GM18520 (cell line): ENCODE measurements around the gene CEP112.
"Not testable (repeated sequence)": the region's sequence is repeated elsewhere in the genome, so short reads cannot be mapped to it uniquely, and the experiment has no call there.

Experiments used
- ATAC-seq: cut with Tn5 transposase; IDR thresholded peaks from one replicate; pipeline ENCODE4 v1.9.1; 2021; ENCODE audit not compliant: unreplicated experiment

CEP112 gene

DNA sequence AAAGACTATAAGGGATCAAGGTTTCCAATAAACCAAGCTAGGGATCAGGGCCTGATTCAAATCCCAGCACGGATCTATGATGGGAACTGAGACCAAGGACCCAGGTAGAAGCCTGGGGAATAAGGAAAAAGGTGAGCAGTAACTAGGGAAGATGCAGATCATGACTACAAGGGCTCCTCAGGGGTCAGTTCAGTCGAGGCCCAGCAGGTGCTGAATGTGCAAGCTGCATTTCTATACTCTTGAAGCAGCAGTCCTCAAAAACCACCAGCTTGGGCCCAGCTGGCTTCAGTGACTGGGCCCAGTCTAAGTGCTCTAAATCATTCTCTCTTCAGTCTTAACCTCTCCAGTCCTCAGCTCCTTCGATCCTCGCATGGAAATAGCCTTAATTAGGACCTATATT lies 401.7 kb downstream of the CEP112 start:
- ATAC-seq: no peak

- no peak for ATAC-seq
These were observed 404.4 kb downstream of the CEP112 start for GRCh38 chr17:65787503-65787902.

DNA sequence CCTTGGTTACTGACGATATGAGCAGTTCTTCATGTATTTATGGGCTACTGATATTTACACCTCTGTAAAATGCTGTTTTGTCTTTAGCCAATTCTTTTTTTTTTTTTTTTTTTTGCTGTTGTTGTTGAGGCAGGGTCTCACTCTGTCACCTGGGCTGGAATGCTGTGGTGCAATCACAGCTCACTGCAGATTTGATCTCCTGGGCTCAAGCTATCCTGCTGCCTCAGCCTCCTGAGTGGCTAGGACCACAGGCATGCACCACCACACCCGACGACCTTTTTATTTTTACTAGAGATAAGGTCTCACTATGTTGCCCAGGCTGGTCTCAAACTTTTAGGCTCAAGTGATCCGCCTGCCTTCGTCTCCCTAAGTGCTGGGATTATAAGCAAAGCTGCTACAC lies 405.5 kb downstream of the CEP112 start:
- no peak for ATAC-seq

DNA sequence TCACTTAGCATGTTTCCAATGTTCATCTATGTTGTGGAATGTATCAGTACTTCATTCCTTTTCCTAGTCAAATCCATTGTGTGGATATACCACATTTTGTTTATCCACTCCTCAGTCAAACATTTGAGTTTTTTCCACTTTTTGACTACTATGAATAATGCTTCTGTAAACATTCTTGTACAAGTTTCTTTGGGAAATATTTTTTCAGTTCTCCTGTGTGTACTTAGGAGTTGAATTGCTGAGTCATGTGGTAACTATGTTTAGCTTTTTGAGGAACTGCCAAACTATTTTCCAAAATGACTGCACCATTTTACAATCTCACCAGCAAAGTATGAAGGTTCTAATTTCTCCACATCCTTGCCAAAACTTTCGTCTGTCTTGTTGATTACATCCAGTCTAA lies 406.8 kb downstream of the CEP112 start:
- ATAC-seq: no peak

DNA sequence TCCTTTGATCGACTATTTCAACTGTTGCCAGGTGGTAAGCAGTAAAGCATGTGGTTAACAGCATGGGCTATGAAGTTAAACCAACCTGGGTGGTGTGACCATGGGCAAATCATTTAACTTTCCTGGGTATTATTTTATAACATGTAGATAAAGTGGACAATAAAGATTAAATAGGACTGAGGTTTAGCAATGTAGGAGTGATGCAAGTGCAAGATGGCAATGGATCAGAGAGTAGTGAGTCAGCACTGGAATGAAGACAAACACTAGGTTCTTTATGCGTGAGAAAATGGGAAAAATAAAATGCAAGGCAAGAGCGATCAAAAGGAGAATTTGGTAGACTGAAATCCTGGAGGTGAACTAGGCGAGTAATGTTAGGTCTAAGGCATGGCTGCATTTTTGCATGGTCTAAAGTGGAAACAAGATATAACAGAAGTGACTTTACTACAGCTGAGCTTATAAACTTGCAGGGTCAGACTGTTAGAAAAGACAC lies 408.0 kb downstream of the CEP112 start:
- no peak for ATAC-seq

DNA sequence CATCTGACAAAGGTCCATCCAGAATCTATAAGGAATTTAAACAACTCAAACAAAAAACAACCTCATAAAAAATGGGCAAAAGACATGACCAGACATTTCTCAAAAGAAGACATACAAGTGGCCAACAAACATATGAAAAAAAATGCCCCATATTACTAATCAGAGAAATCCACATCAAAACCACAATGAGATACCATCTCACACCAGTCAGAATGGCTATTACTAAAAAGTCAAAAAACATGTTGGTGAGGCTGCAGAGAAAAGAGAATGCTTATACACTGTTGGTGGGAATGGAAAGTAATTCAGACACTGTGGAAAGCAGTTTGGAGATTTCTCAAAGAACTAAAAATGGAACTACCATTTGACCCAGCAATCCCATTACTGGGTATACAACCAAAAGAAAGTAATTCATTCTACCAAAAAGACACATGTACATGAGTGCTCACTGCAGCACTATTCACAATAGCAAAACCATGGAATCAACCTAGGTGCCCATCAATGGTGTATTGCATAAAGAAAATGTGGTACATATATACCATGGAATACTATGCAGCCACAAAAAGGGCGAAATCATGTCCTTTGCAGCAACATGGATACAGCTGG lies 409.7 kb downstream of the CEP112 start:
- not testable (repeated sequence) for ATAC-seq

GRCh38 chr17:65780111-65780510 lies 411.8 kb downstream of the CEP112 start:
- no peak for ATAC-seq

DNA sequence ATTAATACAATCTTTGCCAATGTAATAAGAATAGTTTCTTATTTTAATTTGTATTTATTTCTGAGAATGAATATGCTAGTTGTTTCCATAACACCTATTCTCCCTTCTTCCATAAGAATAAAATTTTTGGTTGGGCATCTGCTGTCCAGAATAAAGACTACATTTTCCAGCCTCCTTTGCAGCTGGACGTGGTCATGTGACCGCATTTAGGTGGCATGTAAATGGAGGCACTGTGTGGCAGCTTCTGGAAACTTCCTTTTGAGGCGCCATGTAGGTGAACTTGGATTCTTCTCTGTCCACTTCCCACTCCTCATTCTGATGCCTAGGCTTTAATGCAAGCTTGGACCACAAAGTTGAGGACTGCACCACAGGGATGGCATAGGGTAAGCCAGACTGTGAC lies 415.0 kb downstream of the CEP112 start:
- ATAC-seq: no peak

DNA sequence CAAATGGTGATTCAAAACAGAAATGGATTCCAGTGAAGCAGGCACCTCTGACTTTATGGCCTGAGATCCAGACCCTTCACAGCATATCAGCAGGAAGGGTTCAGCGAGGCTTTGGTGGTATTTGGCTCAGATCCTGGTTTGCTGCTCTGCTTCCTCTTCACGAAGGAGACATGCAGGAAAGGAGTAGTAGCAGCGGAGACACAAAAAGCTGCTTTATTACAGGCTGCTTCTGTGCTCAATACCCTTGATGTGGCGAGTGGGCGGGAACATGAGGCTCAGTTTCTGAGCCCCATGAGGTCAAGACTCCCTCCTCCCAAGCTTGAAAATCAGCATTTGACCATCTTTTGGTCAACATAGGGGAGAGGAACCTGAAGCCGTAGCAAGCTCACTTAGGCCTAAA lies 417.1 kb downstream of the CEP112 start:
- no peak for ATAC-seq

DNA sequence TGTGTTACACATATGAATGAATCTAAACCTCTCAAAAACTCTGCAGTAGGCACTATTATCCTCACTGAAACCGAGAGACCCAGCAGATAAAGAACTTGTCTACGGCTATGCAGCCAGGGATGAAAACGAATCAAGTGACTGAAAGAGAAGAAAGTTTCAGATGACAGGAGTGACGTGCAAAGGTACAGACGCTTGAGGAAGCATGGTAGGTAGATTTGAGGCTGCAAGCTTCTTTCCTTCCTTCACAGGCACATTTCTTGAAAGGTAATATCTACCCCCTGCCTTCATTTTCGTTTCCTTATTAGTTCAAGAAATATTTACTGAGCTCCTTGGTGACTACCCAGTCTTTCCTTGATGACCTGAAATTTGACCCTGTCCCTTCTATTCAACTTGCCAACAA lies 418.9 kb downstream of the CEP112 start:
- ATAC-seq: no peak

DNA sequence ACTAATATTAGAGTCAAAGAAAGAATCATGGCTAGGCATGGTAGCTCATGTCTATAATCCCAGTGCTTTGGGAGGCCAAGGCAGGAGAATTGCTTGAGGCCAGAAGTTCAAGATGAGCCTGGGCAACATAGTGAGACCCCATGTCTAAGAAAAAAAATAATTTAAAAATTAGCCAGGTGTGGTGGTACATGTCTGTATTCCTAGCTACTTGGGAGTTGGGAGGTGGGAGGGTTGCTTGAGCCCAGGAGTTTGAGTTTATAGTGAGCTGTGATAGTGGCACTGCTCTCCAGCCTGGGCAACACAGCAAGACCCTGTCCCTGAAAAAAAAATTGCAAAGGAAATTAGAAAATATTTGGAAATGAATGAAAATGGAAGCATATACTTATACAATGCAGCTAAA lies 420.2 kb downstream of the CEP112 start:
- ATAC-seq: no peak

DNA sequence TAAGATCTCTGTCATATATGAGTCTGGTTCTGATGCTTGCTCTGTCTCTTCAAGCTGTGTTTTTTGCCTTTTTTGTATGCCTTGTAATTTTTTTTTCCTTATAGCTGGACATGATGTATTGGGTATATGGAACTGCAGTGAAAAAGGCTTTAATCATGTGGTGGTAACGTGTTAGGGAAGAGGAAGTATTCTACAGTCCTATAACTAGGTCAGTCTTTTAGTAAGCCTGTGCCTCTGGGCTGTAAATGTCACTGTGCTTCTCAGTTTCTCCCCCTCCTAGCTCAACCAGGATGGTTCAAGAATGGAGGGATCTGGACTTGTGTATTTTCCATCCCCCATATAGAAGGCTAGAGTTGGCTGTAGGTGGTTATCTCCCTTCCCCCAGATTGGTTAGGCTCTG lies 428.1 kb downstream of the CEP112 start:
- no peak for ATAC-seq

DNA sequence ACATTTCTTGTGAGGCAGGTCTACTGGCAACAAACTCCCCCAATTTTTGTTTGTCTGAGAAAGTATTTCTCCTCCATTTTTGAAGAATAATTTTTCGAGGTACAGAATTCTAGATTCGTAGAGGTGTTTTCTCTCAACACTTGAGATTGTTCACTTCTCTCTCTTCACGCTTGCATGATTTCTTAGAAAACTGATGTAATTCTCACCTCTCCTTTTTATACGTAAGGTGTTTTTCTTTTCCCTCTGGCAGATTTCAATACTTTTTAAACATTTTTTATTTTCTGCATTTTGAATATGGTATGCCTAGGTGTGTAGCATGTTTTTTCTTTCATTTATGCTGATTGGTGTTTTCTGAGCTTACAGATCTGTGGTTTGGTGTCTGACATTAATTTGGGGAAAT lies 429.0 kb downstream of the CEP112 start:
- ATAC-seq: no peak

GRCh38 chr17:65759532-65759931 lies 432.4 kb downstream of the CEP112 start:
- no peak for ATAC-seq

DNA sequence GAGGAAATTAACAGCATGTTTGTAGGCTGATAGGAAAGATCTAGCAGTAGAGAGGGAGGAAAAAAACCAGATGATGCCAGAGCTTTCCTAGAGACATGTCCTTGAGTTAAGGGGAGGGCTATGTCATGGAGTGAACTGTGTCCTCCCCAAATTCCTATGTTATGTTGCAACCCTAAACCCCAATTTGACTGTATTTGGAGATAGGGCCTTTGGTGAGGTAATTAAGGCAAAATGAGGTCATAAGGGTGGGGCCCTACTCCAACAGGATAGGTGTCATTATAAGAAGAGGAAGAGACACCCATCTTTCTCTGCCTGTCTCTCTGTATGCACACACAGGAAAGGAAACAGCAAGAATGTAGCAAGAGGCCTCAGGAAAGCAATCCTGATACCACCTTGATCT lies 435.2 kb downstream of the CEP112 start:
- no peak for ATAC-seq

DNA sequence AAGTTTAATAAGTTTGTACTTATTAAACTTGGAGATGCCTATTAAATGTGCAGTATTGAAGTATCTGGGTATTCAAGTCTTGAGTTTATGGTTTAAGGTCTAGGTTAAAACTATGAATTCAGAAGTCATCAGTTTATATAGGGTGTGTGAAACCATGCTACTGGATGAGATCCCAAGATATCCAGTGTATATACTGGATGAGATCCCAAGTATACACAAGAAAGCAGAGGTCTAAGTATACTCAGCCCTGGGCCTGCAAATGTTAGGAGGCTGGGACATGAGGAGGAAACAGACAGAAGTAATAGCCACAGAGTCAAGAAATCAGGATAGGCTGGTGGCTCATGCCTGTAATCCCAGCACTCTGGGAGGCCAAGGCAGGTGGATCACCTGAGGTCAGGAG lies 436.1 kb downstream of the CEP112 start:
- no peak for ATAC-seq

GRCh38 chr17:65754630-65755029 lies 437.3 kb downstream of the CEP112 start:
- ATAC-seq: no peak

DNA sequence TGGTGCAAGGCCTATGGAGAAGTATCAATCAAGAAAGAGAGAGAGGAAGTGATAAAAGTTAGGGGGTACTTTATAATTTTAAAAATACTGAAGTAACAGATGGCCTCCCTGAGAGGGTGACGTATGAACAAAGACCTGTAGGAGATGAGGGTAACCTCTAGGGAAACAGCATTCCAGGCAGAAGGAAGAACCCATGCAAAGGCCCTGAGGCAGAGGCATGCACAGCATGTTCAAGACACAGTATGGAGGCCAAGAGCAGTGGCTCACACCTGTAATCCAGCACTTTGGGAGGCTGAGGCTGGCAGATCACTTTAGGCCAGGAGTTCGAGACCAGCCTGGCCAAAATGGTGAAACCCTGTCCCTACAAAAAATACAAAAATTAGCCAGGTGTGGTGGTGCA lies 437.9 kb downstream of the CEP112 start:
- ATAC-seq: no peak

DNA sequence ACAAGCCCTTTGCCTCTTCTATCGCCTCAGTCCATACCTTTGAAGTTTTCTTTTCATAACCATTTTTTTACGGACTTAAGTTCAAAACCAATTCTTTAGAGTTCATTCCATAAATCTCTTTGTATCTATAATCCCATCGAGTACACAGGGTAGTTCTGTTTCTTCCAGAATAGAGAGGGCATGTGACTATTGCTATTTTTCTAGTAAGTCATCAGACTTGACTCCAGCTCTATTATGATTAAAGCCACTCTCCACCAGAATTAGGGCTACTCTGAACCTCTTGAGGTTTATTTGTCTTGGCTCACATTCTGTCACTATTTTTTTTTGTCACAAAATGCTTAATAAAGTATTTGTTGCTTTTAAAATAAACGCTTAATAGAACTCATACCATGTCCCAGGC lies 438.6 kb downstream of the CEP112 start:
- ATAC-seq: no peak

DNA sequence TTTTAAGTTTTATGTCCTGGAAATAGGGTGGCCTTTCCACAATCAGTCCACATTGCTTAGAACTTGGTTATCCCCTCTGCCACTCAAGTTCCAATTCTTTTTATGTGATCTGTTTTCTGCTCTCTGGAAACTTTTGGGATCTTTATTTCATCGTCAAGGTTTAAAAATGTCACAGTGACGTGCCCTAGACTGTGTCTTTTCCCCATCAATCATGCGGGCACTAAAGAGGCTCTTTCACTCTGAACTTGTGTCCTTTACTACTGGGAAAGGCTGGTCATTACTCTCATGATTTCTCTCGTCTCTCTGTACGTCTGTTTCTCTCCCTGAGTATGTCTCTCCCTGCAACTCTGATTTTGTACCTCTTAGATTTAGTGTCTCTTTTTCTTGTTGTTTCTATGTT lies 440.7 kb downstream of the CEP112 start:
- ATAC-seq: no peak

DNA sequence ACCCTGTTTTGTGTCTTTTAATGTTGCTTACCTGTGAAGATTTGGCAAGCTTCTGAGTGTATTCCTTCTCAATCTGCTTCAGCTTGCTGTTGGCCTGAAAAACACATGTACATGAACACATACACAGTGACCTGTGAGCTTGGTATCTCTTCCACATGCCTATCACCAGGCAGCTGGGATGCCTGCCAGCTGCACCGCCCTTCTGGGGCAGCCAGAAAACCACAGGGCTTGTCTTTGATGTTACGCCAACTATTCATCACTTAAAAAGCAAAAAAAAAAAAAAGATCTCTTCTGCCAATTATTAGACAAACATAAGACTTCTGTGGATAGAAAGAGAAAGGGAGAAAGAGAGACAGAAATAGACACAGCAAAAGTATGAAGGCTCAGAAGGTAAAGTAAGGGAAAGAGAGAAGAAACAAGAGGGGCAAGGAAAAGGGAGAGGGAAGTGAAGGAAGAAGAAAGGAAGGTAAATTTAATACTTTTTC lies 441.3 kb downstream of the CEP112 start:
- ATAC-seq: no peak

GRCh38 chr17:65750166-65750565 lies 441.8 kb downstream of the CEP112 start:
- ATAC-seq: no peak

- ATAC-seq: no peak
These were observed 442.5 kb downstream of the CEP112 start for GRCh38 chr17:65749479-65749878.
